IMR-90 (cell line): ENCODE measurements around the gene TMEM9. TPM values are rescaled to one million over a fixed set of nuclear protein-coding genes. Genes with fewer than 3 reads are reported as not detected.

Experiments
- ATAC-seq: fragments of 200-7000 bp; cut with Tn5 transposase; 2 replicates; pipeline ENCODE4 v1.9.1; 2020; ENCODE audit warnings: low read depth, mild to moderate bottlenecking, moderate library complexity
- BruUV-seq: library from RNA; stranded (reverse); fragments of 400-500 nt; replicated peaks from 2 replicates; lab custom pipeline; 2021; lab: Mats Ljungman, UMichigan
- CTCF ChIA-PET: fragments of 300-600 bp; formaldehyde crosslinking; extraction: SDS; loops from one replicate; lab custom pipeline; 2021; ENCODE audit warnings: antibody characterized with exemption; lab: Yijun Ruan, JAX
- POLR2A ChIA-PET: fragments of 300-600 bp; sonication (Branson Sonifier 250); formaldehyde crosslinking; loops from one replicate; lab custom pipeline; 2022; ENCODE audit warnings: antibody characterized with exemption; ENCODE audit not compliant: unreplicated experiment; lab: Charles Lee
- DNase-seq: peaks from one replicate; pipeline ENCODE4 v3.0.0; 2013
- H2AFZ ChIP-seq: replicated peaks from 2 replicates; pipeline ENCODE3; 2013; ENCODE audit warnings: low read length, mild to moderate bottlenecking; ENCODE audit not compliant: poor library complexity
- H2AK5ac ChIP-seq: 2 replicates; pipeline ENCODE4 v1.6.1; 2013; ENCODE audit warnings: low read depth, low read length, inconsistent platforms
- H2AK9ac ChIP-seq: replicated peaks from 2 replicates; pipeline ENCODE3; 2013; ENCODE audit warnings: mild to moderate bottlenecking, low read depth, low read length, moderate library complexity; ENCODE audit not compliant: poor library complexity
- H2BK120ac ChIP-seq: 2 replicates; pipeline ENCODE4 v1.6.1; 2013; ENCODE audit warnings: low read depth, low read length, inconsistent platforms
- H2BK15ac ChIP-seq: 3 replicates; pipeline ENCODE4 v1.6.1; 2013; ENCODE audit warnings: low read depth, low read length, inconsistent platforms
- H2BK20ac ChIP-seq: 2 replicates; pipeline ENCODE4 v1.6.1; 2013; ENCODE audit warnings: low read depth, mild to moderate bottlenecking, inconsistent platforms, low read length, moderate library complexity
- H2BK5ac ChIP-seq: 2 replicates; pipeline ENCODE4 v1.6.1; 2013; ENCODE audit warnings: mild to moderate bottlenecking, low read depth, low read length, inconsistent platforms; ENCODE audit not compliant: poor library complexity, severe bottlenecking
- H3K14ac ChIP-seq: replicated peaks from 2 replicates; pipeline ENCODE4 v1.6.1; 2013; ENCODE audit warnings: low read depth, low read length, inconsistent platforms
- H3K18ac ChIP-seq: 2 replicates; pipeline ENCODE4 v1.6.1; 2013; ENCODE audit warnings: low read depth, low read length, control low read depth
- H3K23ac ChIP-seq: 2 replicates; pipeline ENCODE4 v1.6.1; 2013; ENCODE audit warnings: low read depth, low read length, inconsistent platforms
- H3K27ac ChIP-seq: 2 replicates; pipeline ENCODE4 v1.5.1; 2013; ENCODE audit warnings: mild to moderate bottlenecking, control low read depth, low read length; ENCODE audit not compliant: insufficient read depth
- H3K27me3 ChIP-seq: 2 replicates; pipeline ENCODE4 v1.6.1; 2013; ENCODE audit warnings: low read length; ENCODE audit not compliant: control insufficient read depth, insufficient read depth
- H3K36me3 ChIP-seq: 2 replicates; pipeline ENCODE4 v1.6.1; 2013; ENCODE audit warnings: low read length, mixed read lengths; ENCODE audit not compliant: control insufficient read depth, insufficient read depth
- H3K4ac ChIP-seq: 2 replicates; pipeline ENCODE4 v1.6.1; 2013; ENCODE audit warnings: low read depth, low read length, inconsistent platforms
- H3K4me1 ChIP-seq: 2 replicates; pipeline ENCODE4 v1.6.1; 2013; ENCODE audit warnings: low read length, mixed read lengths; ENCODE audit not compliant: control insufficient read depth, insufficient read depth
- H3K4me2 ChIP-seq: 2 replicates; pipeline ENCODE4 v1.6.1; 2013; ENCODE audit warnings: low read depth, mild to moderate bottlenecking, control low read depth, low read length, moderate library complexity
- H3K4me3 ChIP-seq: 2 replicates; pipeline ENCODE4 v1.5.1; 2013; ENCODE audit warnings: low read depth, mild to moderate bottlenecking, control low read depth, low read length, moderate library complexity; ENCODE audit not compliant: insufficient read depth
- H3K56ac ChIP-seq: 2 replicates; pipeline ENCODE4 v1.6.1; 2013; ENCODE audit warnings: low read length, inconsistent platforms; ENCODE audit not compliant: insufficient read depth; ENCODE audit errors: extremely low read depth
- H3K79me1 ChIP-seq, 2 experiments: 2 replicates each; pipeline ENCODE4 v1.6.1; 2013; ENCODE audit warnings: low read length in 2 of 2, inconsistent platforms in 1 of 2, low read depth in 1 of 2
- H3K9ac ChIP-seq: 2 replicates; pipeline ENCODE4 v1.6.1; 2013; ENCODE audit warnings: low read depth, low read length, control low read depth
- H3K9me1 ChIP-seq: 2 replicates; pipeline ENCODE4 v1.6.1; 2013; ENCODE audit warnings: low read length, inconsistent platforms; ENCODE audit not compliant: insufficient read depth
- H3K9me3 ChIP-seq: 2 replicates; pipeline ENCODE4 v1.6.1; 2013; ENCODE audit warnings: low read length; ENCODE audit not compliant: control insufficient read depth, insufficient read depth
- H4K20me1 ChIP-seq: 2 replicates; pipeline ENCODE4 v1.6.1; 2013; ENCODE audit warnings: low read length, inconsistent platforms; ENCODE audit not compliant: insufficient read depth
- H4K5ac ChIP-seq: 2 replicates; pipeline ENCODE4 v1.6.1; 2013; ENCODE audit warnings: mild to moderate bottlenecking, low read depth, low read length, control low read depth
- H4K8ac ChIP-seq, 2 experiments: 2 replicates each; pipeline ENCODE4 v1.6.1; 2013; ENCODE audit warnings: low read depth in 2 of 2, low read length in 2 of 2, control low read depth in 1 of 2, inconsistent platforms in 1 of 2
- H4K91ac ChIP-seq: 2 replicates; pipeline ENCODE4 v1.6.1; 2013; ENCODE audit warnings: low read depth, low read length, inconsistent platforms; ENCODE audit not compliant: insufficient read depth
- CHD1 ChIP-seq: IDR thresholded peaks from 2 replicates; pipeline ENCODE4 v1.6.1; 2012; ENCODE audit warnings: low read depth, low read length, improper control_type of control experiment
- NFE2L2 ChIP-seq: fragments of 150-350 bp; IDR thresholded peaks from 2 replicates; pipeline ENCODE4 v1.6.1; 2016; ENCODE audit warnings: low read depth, mild to moderate bottlenecking, low read length
- SMC3 ChIP-seq: fragments of 150-350 bp; IDR thresholded peaks from 2 replicates; pipeline ENCODE4 v1.6.1; 2016; ENCODE audit warnings: low read depth, mild to moderate bottlenecking, antibody characterized with exemption, low read length, moderate library complexity
- WGBS, 2 experiments: methylation state at CpG; one replicate each; pipeline versions ENCODE4 v1.1.5 to v1.1.7; 2013; ENCODE audit warnings: missing lambda C conversion rate in 2 of 2; ENCODE audit not compliant: insufficient read length in 1 of 2; ENCODE audit errors: extremely low coverage in 2 of 2; 5-methylcytosine and 5-hydroxymethylcytosine counted together
- dilution Hi-C: fragments of 300-500 bp; cut with HindIII; formaldehyde crosslinking; loops from one replicate; pipeline ENCODE4 v1.14.3; 2018; ENCODE audit warnings: low sequenced_read_pairs; ENCODE audit not compliant: unreplicated experiment
- in situ Hi-C: fragments of 300-500 bp; cut with MboI; formaldehyde crosslinking; loops from 3 replicates; pipeline ENCODE4 v1.14.3; 2019; ENCODE audit warnings: low sequenced_read_pairs, inconsistent platforms, mixed read lengths
- intact Hi-C: fragments of 100-400 bp; cut with micrococcal nuclease; formaldehyde crosslinking; loops from 2 replicates; pipeline ENCODE4 v1.10.0; 2022
- polyA plus RNA-seq, 3 experiments: library from polyadenylated mRNA; depleted of rRNA; stranded (reverse); fragments of >200 nt; gene quantifications; 2 replicates each; pipeline ENCODE4 v1.2.3, GENCODE V29; 2012; ENCODE audit warnings: low replicate concordance in 1 of 3
- total RNA-seq: library from RNA; depleted of rRNA; stranded (reverse); fragments of >200 nt; gene quantifications from 2 replicates; pipeline ENCODE4 v1.2.3, GENCODE V29; 2012

Gene TMEM9
- total and polyA plus RNA-seq, 2 of the 4 experiments (the other 2 are of a cell fraction): 76.7 to 107 TPM

- TF ChIP-seq NFE2L2 (no peak), CHD1 (no peak), SMC3 (no peak)
- Histone ChIP-seq H2AFZ (no peak overlapping the region), H2BK5ac (no peak overlapping the region), H3K36me3 (no peaks in the 10 kb centered on the region), H3K4me3 (no peak overlapping the region), H3K79me1 (no peaks in the 10 kb centered on the region), H3K9me1 (peaks cover 3% of the 10 kb centered on the region), H3K4me2 (no peak overlapping the region), H3K4ac (no peak overlapping the region), H4K5ac (no peak overlapping the region), H2BK20ac (no peak overlapping the region), H3K4me1 (0 out of 2 replicates have a peak, but pooled peaks cover 2% of the 10 kb centered on the region), H4K8ac (no peak overlapping the region), H2AK5ac (no peak overlapping the region), H3K27me3 (peaks cover 18% of the 10 kb centered on the region), H3K56ac (no peak overlapping the region), H3K18ac (no peak overlapping the region), H2AK9ac (no peak overlapping the region), H4K91ac (no peak overlapping the region), H3K23ac (no peak overlapping the region), H2BK120ac (no peak overlapping the region), H3K9me3 (no peaks in the 10 kb centered on the region), H4K20me1 (no peaks in the 10 kb centered on the region), H3K27ac (no peak overlapping the region), H3K14ac (no peak overlapping the region), H3K9ac (no peak overlapping the region), H2BK15ac (no peak overlapping the region)
- WGBS, 2 experiments: no CpG with 5 or more reads among the region's 13 CpGs
- in situ Hi-C loops (no loop called here), intact Hi-C loops (no loop called here), dilution Hi-C loops (no loop called here)
- CTCF ChIA-PET: interaction anchor here (2.1 kb wide), 1 partner anchor 13 kb away, joined by 4 read pairs; the partner anchor contains the start of gene TMEM9
- POLR2A ChIA-PET: no interaction called here
- no TSS peak for BruUV-seq
- DNase-seq (no peak), ATAC-seq (no peak)
Measured at GRCh38 chr1:201167041-201167991, 13.0 kb upstream of the TMEM9 start.
